Right lobe of liver (tissue), 4 donors: Measurements from ENCODE around the gene PPP2R5A.

Experiments used
- CTCF ChIP-seq, 4 donors: fragments of 200-600 bp in 3 of 4; fragments of 450-650 bp in 1 of 4; IDR thresholded peaks; one replicate each; pipeline versions ENCODE4 v1.5.1 to v1.8.0; 2016 to 2022; ENCODE audit warnings: antibody characterized with exemption in 4 of 4, mild to moderate bottlenecking in 2 of 4
- POLR2A ChIP-seq: fragments of 450-650 bp; IDR thresholded peaks from one replicate; pipeline ENCODE4 v1.6.1; 2017; ENCODE audit warnings: antibody characterized with exemption, mild to moderate bottlenecking
- donor health status: DM: no; HTN: no; CAD: no.
- donor health status: DM: no; HTN: no; CAD: no.
- donor health status: DM: no; HTN: yes; CAD: no.

DNA sequence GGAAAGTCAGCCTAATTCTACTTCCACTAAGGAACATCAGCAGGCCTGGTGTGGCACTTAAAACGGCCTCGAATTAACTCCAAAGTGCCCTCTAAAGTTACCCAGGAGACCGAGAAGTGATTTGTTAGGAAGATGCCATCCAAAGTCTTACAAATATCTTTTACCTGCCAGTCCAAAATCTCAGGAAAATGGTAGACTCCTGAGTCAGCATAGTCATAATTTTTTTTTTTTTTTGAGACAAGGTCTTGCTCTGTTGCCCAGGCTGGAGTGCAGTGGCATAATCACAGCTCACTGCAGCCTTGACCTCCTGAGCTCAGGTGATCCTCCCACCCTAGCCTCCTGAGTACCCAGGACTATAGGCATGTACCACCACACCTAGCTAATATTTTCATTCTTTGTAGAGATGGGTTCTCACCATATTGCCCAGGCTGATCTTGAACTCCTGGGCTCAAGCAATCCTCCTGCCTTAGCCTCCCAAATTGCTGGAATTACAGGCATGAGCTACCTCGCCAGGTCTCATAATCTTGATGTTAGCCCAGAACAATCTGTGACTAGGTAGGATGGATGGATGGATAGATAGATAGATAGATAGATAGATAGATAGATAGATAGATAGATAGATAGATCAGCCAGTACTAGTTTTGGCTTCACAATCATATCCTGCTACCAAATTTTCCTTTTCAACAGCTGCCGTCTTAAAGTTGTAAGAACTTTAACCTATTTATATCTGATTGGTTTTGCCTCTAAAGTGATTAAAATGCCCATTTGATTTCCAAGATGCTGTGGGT is 25.3 kb upstream of the PPP2R5A start:
- TF ChIP-seq POLR2A (no peak), CTCF (IDR thresholded peaks at IDR 0.05) (no peak)
